ENCODE measurements around the gene IFI27L1. TPM values are rescaled to one million over a fixed set of nuclear protein-coding genes. Genes with fewer than 3 reads are reported as not detected.

IFI27L1 gene
- total and polyA plus RNA-seq, 2 of the 13 experiments (the other 11 are each of a cell fraction or from before 2014, with no cell fraction given), result 11.9 to 19.0 TPM

DNA sequence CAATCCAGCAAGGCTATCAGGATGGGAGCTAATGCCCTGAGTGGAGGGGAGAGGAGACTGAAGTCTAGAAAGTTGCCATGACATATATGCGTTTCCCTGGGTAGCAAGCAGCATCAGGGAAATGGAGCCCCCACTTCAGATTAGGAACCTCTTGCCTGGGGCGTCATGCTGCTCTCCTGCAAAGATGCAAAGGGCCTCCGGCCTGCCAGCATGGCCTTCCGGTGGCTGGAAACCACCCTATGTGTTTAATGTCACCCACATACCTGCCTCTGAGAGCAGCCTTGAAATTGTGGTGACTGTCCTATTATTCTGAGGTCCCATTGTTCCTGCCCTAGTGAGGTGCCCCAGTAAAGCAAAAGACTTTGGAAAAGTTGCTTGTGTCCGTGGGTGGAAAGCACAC lies 58.3 kb downstream of the IFI27L1 start (continued):
- TF ChIP-seq FOXK1 (CRISPR knock-in tag; IDR thresholded peaks at IDR 0.05; ENCODE audit: borderline replicate concordance, low read depth), result no peak
- TF ChIP-seq, protein P1, sequence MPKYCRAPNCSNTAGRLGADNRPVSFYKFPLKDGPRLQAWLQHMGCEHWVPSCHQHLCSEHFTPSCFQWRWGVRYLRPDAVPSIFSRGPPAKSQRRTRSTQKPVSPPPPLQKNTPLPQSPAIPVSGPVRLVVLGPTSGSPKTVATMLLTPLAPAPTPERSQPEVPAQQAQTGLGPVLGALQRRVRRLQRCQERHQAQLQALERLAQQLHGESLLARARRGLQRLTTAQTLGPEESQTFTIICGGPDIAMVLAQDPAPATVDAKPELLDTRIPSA (CRISPR knock-in tag; IDR thresholded peaks at IDR 0.05; ENCODE audit: borderline replicate concordance), result no peak
- TF ChIP-seq, protein P2, sequence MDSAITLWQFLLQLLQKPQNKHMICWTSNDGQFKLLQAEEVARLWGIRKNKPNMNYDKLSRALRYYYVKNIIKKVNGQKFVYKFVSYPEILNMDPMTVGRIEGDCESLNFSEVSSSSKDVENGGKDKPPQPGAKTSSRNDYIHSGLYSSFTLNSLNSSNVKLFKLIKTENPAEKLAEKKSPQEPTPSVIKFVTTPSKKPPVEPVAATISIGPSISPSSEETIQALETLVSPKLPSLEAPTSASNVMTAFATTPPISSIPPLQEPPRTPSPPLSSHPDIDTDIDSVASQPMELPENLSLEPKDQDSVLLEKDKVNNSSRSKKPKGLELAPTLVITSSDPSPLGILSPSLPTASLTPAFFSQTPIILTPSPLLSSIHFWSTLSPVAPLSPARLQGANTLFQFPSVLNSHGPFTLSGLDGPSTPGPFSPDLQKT (CRISPR knock-in tag; IDR thresholded peaks at IDR 0.05; ENCODE audit: borderline replicate concordance), result no peak

DNA sequence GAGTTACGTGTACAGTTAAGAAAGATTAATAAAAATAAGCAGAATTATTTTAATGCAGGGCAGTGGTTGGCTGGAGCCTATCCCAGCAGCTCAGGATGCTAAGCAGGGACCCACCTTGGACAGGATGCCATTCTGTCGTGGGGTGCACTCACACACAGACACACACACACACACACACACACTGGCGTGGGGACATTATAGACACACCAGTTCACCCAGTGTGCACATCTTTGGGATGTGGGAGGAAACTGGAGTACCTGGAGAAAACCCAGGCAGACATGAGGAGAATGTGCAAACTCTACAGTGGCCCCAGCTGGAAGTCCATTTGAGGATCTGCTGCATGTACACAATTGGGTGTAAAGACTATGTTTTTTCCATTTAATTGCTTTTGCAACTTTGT lies 61.1 kb downstream of the IFI27L1 start:
- H3K27ac ChIP-seq (ENCODE audit: extremely low read length, insufficient read depth, low read length), result no peak overlapping the region
- 13% methylated on average over 3 of the region's 3 CpGs for WGBS (ENCODE audit: low lambda C conversion rate)
- no peak overlapping the region for H3K4me2 ChIP-seq (ENCODE audit: low read depth, low read length)
- H4K20me1 ChIP-seq (ENCODE audit: insufficient read depth, low read length), result no peaks in the 10 kb centered on the region
- intact Hi-C loops (cut with micrococcal nuclease; ENCODE audit: unreplicated experiment), result no loop called here
- H3K27me3 ChIP-seq (ENCODE audit: control insufficient read depth in 1 of 2, insufficient read depth in 2 of 2, low read length in 2 of 2), result peaks cover 2 to 25% of the 10 kb centered on the region in 2 experiments; a peak in 4 of 5 replicates
- H2AFZ ChIP-seq (ENCODE audit: low read length), result no peak overlapping the region
- no TSS peak for BruUV-seq (replicated peaks)
- FAIRE-seq, result no peak
- ChIA-PET CTCF (ENCODE audit: low intra/inter-chr PET ratio, low total read pairs) (no interaction called here), POLR2A (no interaction called here)
- no peak for DNase-seq (ENCODE audit: low spot score)
- H3K4me3 ChIP-seq (replicated peaks in 1 of 3; ENCODE audit: insufficient read depth in 1 of 3, low read depth in 2 of 3, low read length in 3 of 3), result no peak overlapping the region
- H3K9ac ChIP-seq (ENCODE audit: insufficient read depth, low read depth, low read length), result no peak overlapping the region
- in situ Hi-C loops (cut with HindIII; ENCODE audit: extremely low pct_ligation_motif_present, low pct_unique_long_range_greater_than_20kb), result no loop called here
- peaks cover 42% of the 10 kb centered on the region for H3K4me1 ChIP-seq (ENCODE audit: insufficient read depth, low read length)
- no peaks in the 10 kb centered on the region for H3K36me3 ChIP-seq (replicated peaks in 1 of 2; ENCODE audit: control insufficient read depth in 1 of 2, insufficient read depth in 2 of 2, low read length in 2 of 2)
- H3K9me3 ChIP-seq (ENCODE audit: low read length), result no peaks in the 10 kb centered on the region
- H3K79me2 ChIP-seq (ENCODE audit: insufficient read depth, low read length), result no peaks in the 10 kb centered on the region
- no peak for ATAC-seq
- TF ChIP-seq ISL2 (CRISPR knock-in tag; IDR thresholded peaks at IDR 0.05) (no peak), NFYB (CRISPR knock-in tag; IDR thresholded peaks at IDR 0.05) (no peak)
- TF ChIP-seq, protein P3, sequence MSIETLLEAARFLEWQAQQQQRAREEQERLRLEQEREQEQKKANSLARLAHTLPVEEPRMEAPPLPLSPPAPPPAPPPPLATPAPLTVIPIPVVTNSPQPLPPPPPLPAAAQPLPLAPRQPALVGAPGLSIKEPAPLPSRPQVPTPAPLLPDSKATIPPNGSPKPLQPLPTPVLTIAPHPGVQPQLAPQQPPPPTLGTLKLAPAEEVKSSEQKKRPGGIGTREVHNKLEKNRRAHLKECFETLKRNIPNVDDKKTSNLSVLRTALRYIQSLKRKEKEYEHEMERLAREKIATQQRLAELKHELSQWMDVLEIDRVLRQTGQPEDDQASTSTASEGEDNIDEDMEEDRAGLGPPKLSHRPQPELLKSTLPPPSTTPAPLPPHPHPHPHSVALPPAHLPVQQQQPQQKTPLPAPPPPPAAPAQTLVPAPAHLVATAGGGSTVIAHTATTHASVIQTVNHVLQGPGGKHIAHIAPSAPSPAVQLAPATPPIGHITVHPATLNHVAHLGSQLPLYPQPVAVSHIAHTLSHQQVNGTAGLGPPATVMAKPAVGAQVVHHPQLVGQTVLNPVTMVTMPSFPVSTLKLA (IDR thresholded peaks at IDR 0.05), result no peak
- TF ChIP-seq, protein P4, sequence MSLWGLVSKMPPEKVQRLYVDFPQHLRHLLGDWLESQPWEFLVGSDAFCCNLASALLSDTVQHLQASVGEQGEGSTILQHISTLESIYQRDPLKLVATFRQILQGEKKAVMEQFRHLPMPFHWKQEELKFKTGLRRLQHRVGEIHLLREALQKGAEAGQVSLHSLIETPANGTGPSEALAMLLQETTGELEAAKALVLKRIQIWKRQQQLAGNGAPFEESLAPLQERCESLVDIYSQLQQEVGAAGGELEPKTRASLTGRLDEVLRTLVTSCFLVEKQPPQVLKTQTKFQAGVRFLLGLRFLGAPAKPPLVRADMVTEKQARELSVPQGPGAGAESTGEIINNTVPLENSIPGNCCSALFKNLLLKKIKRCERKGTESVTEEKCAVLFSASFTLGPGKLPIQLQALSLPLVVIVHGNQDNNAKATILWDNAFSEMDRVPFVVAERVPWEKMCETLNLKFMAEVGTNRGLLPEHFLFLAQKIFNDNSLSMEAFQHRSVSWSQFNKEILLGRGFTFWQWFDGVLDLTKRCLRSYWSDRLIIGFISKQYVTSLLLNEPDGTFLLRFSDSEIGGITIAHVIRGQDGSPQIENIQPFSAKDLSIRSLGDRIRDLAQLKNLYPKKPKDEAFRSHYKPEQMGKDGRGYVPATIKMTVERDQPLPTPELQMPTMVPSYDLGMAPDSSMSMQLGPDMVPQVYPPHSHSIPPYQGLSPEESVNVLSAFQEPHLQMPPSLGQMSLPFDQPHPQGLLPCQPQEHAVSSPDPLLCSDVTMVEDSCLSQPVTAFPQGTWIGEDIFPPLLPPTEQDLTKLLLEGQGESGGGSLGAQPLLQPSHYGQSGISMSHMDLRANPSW (CRISPR knock-in tag; IDR thresholded peaks at IDR 0.05; ENCODE audit: borderline replicate concordance), result no peak
- TF ChIP-seq, protein P5, sequence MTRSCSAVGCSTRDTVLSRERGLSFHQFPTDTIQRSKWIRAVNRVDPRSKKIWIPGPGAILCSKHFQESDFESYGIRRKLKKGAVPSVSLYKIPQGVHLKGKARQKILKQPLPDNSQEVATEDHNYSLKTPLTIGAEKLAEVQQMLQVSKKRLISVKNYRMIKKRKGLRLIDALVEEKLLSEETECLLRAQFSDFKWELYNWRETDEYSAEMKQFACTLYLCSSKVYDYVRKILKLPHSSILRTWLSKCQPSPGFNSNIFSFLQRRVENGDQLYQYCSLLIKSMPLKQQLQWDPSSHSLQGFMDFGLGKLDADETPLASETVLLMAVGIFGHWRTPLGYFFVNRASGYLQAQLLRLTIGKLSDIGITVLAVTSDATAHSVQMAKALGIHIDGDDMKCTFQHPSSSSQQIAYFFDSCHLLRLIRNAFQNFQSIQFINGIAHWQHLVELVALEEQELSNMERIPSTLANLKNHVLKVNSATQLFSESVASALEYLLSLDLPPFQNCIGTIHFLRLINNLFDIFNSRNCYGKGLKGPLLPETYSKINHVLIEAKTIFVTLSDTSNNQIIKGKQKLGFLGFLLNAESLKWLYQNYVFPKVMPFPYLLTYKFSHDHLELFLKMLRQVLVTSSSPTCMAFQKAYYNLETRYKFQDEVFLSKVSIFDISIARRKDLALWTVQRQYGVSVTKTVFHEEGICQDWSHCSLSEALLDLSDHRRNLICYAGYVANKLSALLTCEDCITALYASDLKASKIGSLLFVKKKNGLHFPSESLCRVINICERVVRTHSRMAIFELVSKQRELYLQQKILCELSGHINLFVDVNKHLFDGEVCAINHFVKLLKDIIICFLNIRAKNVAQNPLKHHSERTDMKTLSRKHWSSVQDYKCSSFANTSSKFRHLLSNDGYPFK (CRISPR knock-in tag; IDR thresholded peaks at IDR 0.05; ENCODE audit: borderline replicate concordance), result no peak
- TF ChIP-seq, protein P6, sequence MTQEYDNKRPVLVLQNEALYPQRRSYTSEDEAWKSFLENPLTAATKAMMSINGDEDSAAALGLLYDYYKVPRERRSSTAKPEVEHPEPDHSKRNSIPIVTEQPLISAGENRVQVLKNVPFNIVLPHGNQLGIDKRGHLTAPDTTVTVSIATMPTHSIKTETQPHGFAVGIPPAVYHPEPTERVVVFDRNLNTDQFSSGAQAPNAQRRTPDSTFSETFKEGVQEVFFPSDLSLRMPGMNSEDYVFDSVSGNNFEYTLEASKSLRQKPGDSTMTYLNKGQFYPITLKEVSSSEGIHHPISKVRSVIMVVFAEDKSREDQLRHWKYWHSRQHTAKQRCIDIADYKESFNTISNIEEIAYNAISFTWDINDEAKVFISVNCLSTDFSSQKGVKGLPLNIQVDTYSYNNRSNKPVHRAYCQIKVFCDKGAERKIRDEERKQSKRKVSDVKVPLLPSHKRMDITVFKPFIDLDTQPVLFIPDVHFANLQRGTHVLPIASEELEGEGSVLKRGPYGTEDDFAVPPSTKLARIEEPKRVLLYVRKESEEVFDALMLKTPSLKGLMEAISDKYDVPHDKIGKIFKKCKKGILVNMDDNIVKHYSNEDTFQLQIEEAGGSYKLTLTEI (CRISPR knock-in tag; conservative IDR thresholded peaks at IDR 0.05), result no peak
